BE2C (cell line): ENCODE data around the gene SEMA3G.

Source experiments
- DNase-seq: peaks from one replicate; pipeline ENCODE4 v3.0.0-alpha.2; 2020
- H3K27me3 ChIP-seq: fragments of 250-450 bp; sonication (Bioruptor Pico); 2 replicates; pipeline ENCODE4 v1.5.1; 2020; ENCODE audit warnings: mild to moderate bottlenecking
- H3K36me3 ChIP-seq: fragments of 250-450 bp; sonication (Bioruptor Pico); 2 replicates; pipeline ENCODE4 v1.5.1; 2020; ENCODE audit warnings: mild to moderate bottlenecking
- H3K4me1 ChIP-seq: fragments of 250-450 bp; sonication (Bioruptor Pico); 2 replicates; pipeline ENCODE4 v1.5.1; 2020
- H3K4me3 ChIP-seq: 2 replicates; pipeline ENCODE4 v1.5.1; 2011; ENCODE audit warnings: low read depth, low read length
- H3K9me3 ChIP-seq: fragments of 250-450 bp; sonication (Bioruptor Pico); 2 replicates; pipeline ENCODE4 v1.5.1; 2020
- CTCF ChIP-seq: IDR thresholded peaks from 2 replicates; pipeline ENCODE4 v1.5.1; 2012; ENCODE audit warnings: mild to moderate bottlenecking, low read depth, low read length

Gene SEMA3G

GRCh38 chr3:52384019-52384761 is 60.7 kb downstream of the SEMA3G start:
- Histone ChIP-seq H3K4me3 (no peak overlapping the region), H3K36me3 (no peaks in the 10 kb centered on the region), H3K4me1 (no peaks in the 10 kb centered on the region), H3K27me3 (no peaks in the 10 kb centered on the region), H3K9me3 (no peaks in the 10 kb centered on the region)
- no peak for TF ChIP-seq CTCF
- no peak for DNase-seq

GRCh38 chr3:52383446-52383845 is 61.5 kb downstream of the SEMA3G start:
- TF ChIP-seq CTCF = no peak
- Histone ChIP-seq H3K4me1 (no peaks in the 10 kb centered on the region), H3K36me3 (no peaks in the 10 kb centered on the region), H3K9me3 (no peaks in the 10 kb centered on the region), H3K4me3 (no peak overlapping the region), H3K27me3 (no peaks in the 10 kb centered on the region)
- DNase-seq = no peak
